ENCODE results near the gene ENDOV.

ENDOV gene

DNA sequence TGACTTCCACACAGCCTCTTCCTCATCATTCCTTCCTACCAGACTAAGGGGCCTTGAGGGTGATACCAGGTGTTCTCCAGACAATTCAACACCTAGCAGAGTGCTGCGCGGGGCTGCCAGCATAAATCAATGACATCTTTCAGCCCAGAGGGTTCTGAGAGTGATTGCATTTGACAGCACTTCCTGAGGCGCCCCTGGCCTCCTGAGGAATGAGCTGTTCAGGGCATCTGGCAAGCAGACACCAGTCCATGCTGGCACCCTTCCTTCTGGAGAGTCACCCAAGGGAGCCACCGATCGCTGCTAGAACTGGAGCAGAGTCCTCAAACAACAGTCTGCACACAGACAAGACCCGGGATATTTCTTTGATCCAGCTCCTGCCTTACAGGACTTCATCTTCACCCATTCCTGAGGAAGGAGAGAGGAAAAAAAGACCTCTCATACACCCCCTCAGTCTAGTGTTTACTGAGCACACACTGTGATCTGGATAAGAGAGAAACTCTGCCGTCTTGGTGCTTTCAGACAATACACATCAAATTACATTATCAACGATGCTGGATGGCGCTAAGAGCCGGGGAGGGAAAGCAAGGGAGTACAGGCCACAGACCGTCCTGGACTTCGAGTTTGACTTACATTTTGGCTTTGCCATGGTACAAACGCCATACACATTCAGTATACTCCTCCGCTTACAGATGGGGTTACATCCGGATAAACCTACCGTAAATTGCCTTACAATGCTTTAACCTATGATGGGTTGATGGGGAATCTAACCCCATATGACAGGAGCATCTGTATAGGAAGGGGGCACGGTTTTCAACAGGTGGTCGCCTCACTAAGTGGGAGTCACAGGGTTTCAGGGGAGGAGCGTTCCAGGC is 38.4 kb downstream of the ENDOV start:
- TF ChIP-seq, protein P1, sequence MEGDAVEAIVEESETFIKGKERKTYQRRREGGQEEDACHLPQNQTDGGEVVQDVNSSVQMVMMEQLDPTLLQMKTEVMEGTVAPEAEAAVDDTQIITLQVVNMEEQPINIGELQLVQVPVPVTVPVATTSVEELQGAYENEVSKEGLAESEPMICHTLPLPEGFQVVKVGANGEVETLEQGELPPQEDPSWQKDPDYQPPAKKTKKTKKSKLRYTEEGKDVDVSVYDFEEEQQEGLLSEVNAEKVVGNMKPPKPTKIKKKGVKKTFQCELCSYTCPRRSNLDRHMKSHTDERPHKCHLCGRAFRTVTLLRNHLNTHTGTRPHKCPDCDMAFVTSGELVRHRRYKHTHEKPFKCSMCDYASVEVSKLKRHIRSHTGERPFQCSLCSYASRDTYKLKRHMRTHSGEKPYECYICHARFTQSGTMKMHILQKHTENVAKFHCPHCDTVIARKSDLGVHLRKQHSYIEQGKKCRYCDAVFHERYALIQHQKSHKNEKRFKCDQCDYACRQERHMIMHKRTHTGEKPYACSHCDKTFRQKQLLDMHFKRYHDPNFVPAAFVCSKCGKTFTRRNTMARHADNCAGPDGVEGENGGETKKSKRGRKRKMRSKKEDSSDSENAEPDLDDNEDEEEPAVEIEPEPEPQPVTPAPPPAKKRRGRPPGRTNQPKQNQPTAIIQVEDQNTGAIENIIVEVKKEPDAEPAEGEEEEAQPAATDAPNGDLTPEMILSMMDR (IDR thresholded peaks at IDR 0.05; ENCODE audit: low read depth, low read length), result no peak
- H3K4me3 ChIP-seq (ENCODE audit: low read depth, low read length), result no peak overlapping the region

DNA sequence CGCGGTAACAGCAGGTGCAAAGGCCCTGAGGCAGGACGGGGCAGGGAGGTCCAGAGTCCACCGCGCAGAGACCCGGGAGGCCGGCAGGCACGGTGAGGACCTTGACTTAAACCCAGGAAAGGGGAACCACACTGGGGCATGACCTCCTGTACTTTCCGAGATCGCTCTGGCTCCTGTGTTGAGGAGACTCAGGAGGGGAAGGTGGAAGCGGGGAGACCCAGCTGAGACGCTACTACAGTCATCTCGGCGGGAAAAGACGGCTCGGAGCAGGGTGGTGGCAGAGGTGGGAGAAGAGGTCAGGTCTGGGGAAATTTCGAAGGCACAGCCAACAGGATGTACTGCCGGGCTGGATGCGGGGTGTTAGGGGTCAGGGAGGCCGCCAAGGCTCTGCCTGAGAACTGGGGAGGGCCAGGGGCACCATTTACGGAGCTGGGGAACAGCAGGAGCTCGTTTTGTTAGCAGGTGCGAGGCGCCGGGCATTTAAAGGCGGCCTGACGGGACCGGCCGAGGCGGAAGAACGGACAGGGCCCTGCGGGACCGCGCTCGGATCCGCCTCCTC is 39.1 kb downstream of the ENDOV start:
- peak overlapping the region; percentile 68 for H3K4me3 ChIP-seq (ENCODE audit: low read depth, low read length)
- TF ChIP-seq, protein P1 (IDR thresholded peaks at IDR 0.05; ENCODE audit: low read depth, low read length), result no peak

DNA sequence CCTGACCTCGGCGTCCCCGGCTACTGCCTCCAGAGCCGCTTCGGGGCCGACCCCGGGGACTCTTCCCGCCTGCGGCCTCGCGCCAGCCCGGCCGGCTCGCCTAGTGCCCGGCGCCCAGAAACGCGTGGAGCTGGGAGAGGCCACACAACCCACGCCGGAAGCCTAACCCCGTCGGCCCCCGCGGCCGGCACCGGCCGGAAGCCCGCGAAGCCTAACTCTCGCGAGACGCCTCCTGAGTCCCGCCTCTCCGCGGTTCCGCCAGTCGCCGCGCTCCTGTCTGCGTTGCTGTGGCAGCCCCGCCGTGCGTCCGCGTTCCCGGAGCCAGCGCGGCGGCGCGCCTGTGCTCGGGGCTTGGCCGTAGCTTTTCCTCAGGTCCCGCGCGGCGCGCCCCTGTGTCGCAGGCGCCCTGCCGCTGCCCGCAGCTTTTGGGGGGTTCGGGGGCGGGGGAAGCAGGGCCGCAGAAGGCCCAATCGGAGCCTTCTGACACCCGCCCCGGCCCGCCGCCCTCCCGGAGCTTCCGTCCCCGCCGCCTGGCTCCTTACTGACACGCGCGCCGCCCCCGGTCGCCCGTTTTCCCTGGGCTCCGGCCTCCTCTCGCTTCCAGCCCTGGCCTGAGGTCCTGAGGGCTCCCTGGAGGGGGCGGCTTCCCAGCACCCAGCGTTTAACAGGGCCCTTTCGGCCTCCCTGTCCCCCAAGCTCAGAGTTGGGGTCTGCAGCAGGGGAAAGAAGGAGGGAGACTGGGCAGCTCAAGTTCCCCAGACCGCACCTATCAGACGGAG is 39.8 kb downstream of the ENDOV start:
- TF ChIP-seq, protein P1 (IDR thresholded peaks at IDR 0.05; ENCODE audit: low read depth, low read length), result no peak

DNA sequence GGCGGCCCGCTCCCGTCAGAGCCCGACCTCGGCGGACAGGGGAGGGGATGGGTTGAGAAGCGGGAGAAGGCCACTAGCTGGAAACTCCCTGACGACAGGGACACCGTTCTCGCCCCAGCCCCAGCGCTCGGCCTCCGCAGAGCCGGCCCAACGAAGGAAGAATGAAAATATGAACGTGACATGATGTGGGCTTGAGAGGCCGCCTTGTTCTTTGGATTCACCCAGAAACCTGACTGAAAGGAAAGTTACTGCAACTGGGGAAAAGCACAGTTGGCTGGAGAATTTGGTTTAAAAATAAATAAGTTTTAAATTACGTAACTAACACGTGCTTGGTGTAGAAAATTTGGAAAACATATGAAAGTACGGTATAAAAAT is 40.4 kb downstream of the ENDOV start:
- TF ChIP-seq, protein P1 (IDR thresholded peaks at IDR 0.05; ENCODE audit: low read depth, low read length), result no peak
- H3K4me3 ChIP-seq (ENCODE audit: low read depth, low read length), result peak overlapping the region; percentile 68

More for the DNA sequence above, 39.8 kb downstream of the ENDOV start:
- H3K4me3 ChIP-seq (ENCODE audit: low read depth, low read length), result peak overlapping the region; percentile 68

DNA sequence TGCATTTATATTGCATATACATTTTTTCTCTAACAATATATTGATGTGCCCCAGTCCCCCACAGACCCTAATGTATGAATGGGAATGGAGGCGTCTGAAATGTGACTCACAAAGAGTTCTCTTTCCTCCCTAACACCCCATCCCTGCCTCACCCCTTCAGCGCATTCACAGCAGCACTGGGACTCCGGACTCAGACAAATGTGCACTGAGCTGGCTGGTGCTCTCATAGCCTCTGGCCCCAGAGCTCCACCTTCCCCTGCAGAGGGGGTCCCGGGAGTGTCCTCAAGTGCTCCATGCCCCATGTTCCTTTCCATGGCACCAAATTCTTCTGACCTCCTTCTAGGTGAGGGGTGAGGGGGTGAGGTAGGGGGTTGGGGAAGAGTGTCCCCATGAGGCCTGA is 40.8 kb downstream of the ENDOV start:
- H3K4me3 ChIP-seq (ENCODE audit: low read depth, low read length), result no peak overlapping the region
- TF ChIP-seq, protein P1 (IDR thresholded peaks at IDR 0.05; ENCODE audit: low read depth, low read length), result no peak

DNA sequence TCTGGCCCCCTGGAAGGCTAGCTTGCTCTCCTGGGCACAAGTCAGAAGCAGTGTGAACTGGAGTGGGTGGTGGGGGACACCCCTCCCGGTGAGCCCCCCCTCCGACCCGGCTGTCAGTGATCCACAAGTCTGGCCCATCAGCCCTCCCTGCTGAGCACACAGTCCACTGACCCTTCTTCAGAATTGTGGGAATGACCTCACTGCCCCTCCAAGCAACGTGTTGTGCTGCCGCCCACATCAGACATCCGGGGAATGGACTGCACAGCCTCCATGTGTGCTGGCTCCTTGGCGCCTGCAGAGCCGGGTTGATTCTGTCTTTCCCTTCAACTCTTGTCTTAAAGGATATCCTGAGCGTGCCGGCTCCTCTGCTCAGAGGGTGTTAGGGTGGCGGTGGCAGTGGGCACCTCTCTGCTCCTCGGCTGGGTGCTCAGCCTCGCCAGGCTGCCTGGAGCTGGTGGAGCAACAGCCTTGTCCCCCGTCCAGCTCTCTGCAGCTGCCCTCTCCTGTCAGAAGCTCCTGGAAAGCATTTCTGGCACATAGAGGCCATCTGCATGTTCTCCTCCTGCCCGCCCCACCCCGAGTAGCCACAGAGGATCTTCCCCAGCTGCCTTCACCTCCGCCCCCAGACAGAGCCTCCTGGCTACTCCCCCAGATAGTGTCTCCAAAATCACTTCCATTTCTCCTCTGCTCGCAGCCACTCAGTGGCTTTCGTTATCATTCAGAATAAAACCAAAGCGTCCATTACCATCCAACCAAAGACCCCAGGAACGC is 41.7 kb downstream of the ENDOV start:
- TF ChIP-seq, protein P1 (IDR thresholded peaks at IDR 0.05; ENCODE audit: low read depth, low read length), result no peak
- no peak overlapping the region for H3K4me3 ChIP-seq (ENCODE audit: low read depth, low read length)

Measured in WI38 (cell line).